DND-41 (cell line): Measurements from ENCODE around the gene TSPAN18.

Experiments
- ATAC-seq: fragments of 200-7000 bp; cut with Tn5 transposase; 3 replicates; pipeline ENCODE4 v1.9.1; 2021; ENCODE audit warnings: low read depth; ENCODE audit not compliant: insufficient read depth
- DNase-seq: peaks from one replicate; pipeline ENCODE4 v3.0.0-alpha.2; 2020
- H2AFZ ChIP-seq: 2 replicates; pipeline ENCODE4 v1.6.0; 2012; ENCODE audit warnings: low read depth, low read length
- H3K27ac ChIP-seq: 2 replicates; pipeline ENCODE4 v1.5.1; 2012; ENCODE audit warnings: low read length, inconsistent platforms
- H3K27me3 ChIP-seq: fragments of 200-600 bp; sonication (generic); 2 replicates; pipeline ENCODE4 v1.6.0; 2012; ENCODE audit warnings: low read length, mild to moderate bottlenecking, inconsistent platforms; ENCODE audit not compliant: insufficient read depth, poor library complexity
- H3K36me3 ChIP-seq: 2 replicates; pipeline ENCODE4 v1.5.1; 2012; ENCODE audit warnings: low read length, inconsistent platforms; ENCODE audit not compliant: insufficient read depth
- H3K4me1 ChIP-seq: 2 replicates; pipeline ENCODE4 v1.5.1; 2012; ENCODE audit warnings: mild to moderate bottlenecking, low read length; ENCODE audit not compliant: insufficient read depth
- H3K4me2 ChIP-seq: 2 replicates; pipeline ENCODE4 v1.6.0; 2012; ENCODE audit warnings: mild to moderate bottlenecking, moderate library complexity, low read length, inconsistent platforms; ENCODE audit not compliant: insufficient read depth
- H3K4me3 ChIP-seq, 2 experiments: fragments of 200-600 bp in 1 of 2; shearing (Covaris generic) in 1 of 2; 2 replicates each; pipeline ENCODE4 v1.5.1; 2012 to 2016; ENCODE audit warnings: inconsistent platforms in 2 of 2, low read length in 2 of 2, mild to moderate bottlenecking in 2 of 2, low read depth in 1 of 2, moderate library complexity in 1 of 2
- H3K79me2 ChIP-seq: 2 replicates; pipeline ENCODE4 v1.6.0; 2012; ENCODE audit warnings: low read length, inconsistent platforms; ENCODE audit not compliant: insufficient read depth
- H3K9ac ChIP-seq: 2 replicates; pipeline ENCODE4 v1.6.0; 2012; ENCODE audit warnings: low read depth, mild to moderate bottlenecking, inconsistent platforms, low read length, moderate library complexity
- H3K9me3 ChIP-seq: 2 replicates; pipeline ENCODE4 v1.5.1; 2012; ENCODE audit warnings: low read length, moderate library complexity, mild to moderate bottlenecking, inconsistent platforms; ENCODE audit not compliant: insufficient read depth, severe bottlenecking
- H4K20me1 ChIP-seq: 2 replicates; pipeline ENCODE4 v1.6.0; 2012; ENCODE audit warnings: low read length; ENCODE audit not compliant: insufficient read depth
- CTCF ChIP-seq: IDR thresholded peaks from 2 replicates; pipeline ENCODE4 v1.5.1; 2012; ENCODE audit warnings: borderline replicate concordance, low read length, moderate library complexity, mild to moderate bottlenecking; ENCODE audit not compliant: poor library complexity, severe bottlenecking; ENCODE audit errors: extremely low read depth
- EZH2 ChIP-seq: IDR thresholded peaks from 3 replicates; pipeline ENCODE4 v1.6.1; 2012; ENCODE audit warnings: borderline replicate concordance, low read depth, mild to moderate bottlenecking, moderate library complexity, low read length, inconsistent platforms; ENCODE audit not compliant: severe bottlenecking

The TSPAN18 gene

GRCh38 chr11:44883277-44883676 lies 156.5 kb downstream of the TSPAN18 start:
- peaks cover 21% of the 10 kb centered on the region; the same call in 1 of the 2 replicates for H4K20me1 ChIP-seq
- H3K9me3 ChIP-seq: no peaks in the 10 kb centered on the region
- H3K27ac ChIP-seq: no peak overlapping the region
- ATAC-seq (no peak), DNase-seq (no peak)
- TF ChIP-seq CTCF (no peak), EZH2 (no peak)
- no peak overlapping the region for H3K4me3 ChIP-seq
- H3K4me1 ChIP-seq: no peaks in the 10 kb centered on the region
- no peaks in the 10 kb centered on the region for H3K36me3 ChIP-seq
- H3K9ac ChIP-seq: no peak overlapping the region
- H3K4me2 ChIP-seq: no peak overlapping the region
- H3K27me3 ChIP-seq: peaks cover 43% of the 10 kb centered on the region
- no peaks in the 10 kb centered on the region for H3K79me2 ChIP-seq
- H2AFZ ChIP-seq: no peak overlapping the region

GRCh38 chr11:44884056-44884455 lies 157.3 kb downstream of the TSPAN18 start:
- Histone ChIP-seq H3K4me3 (no peak overlapping the region), H3K79me2 (no peaks in the 10 kb centered on the region), H3K9ac (no peak overlapping the region), H3K27me3 (peaks cover 42% of the 10 kb centered on the region), H3K4me2 (no peak overlapping the region), H4K20me1 (peaks cover 17% of the 10 kb centered on the region; the same call in 1 of the 2 replicates), H3K4me1 (no peaks in the 10 kb centered on the region), H3K36me3 (no peaks in the 10 kb centered on the region), H3K9me3 (no peaks in the 10 kb centered on the region), H2AFZ (no peak overlapping the region), H3K27ac (no peak overlapping the region)
- TF ChIP-seq CTCF (no peak), EZH2 (no peak)
- DNase-seq: no peak
- no peak for ATAC-seq

- no peak overlapping the region for H3K27ac ChIP-seq
- no peaks in the 10 kb centered on the region for H3K36me3 ChIP-seq
- no peak overlapping the region for H3K4me2 ChIP-seq
- H3K9me3 ChIP-seq: no peaks in the 10 kb centered on the region
- H3K4me3 ChIP-seq: no peak overlapping the region
- H3K4me1 ChIP-seq: no peaks in the 10 kb centered on the region
- no peak for DNase-seq
- TF ChIP-seq EZH2 (no peak), CTCF (no peak)
- ATAC-seq: no peak
- no peaks in the 10 kb centered on the region for H3K79me2 ChIP-seq
- no peak overlapping the region for H2AFZ ChIP-seq
- H3K9ac ChIP-seq: no peak overlapping the region
- H3K27me3 ChIP-seq: peaks cover 30% of the 10 kb centered on the region
- H4K20me1 ChIP-seq: peaks cover 11% of the 10 kb centered on the region; the same call in 1 of the 2 replicates
Measured at GRCh38 chr11:44885065-44885810, 158.5 kb downstream of the TSPAN18 start.
